ENCODE measurements around the gene GAK.

DNA sequence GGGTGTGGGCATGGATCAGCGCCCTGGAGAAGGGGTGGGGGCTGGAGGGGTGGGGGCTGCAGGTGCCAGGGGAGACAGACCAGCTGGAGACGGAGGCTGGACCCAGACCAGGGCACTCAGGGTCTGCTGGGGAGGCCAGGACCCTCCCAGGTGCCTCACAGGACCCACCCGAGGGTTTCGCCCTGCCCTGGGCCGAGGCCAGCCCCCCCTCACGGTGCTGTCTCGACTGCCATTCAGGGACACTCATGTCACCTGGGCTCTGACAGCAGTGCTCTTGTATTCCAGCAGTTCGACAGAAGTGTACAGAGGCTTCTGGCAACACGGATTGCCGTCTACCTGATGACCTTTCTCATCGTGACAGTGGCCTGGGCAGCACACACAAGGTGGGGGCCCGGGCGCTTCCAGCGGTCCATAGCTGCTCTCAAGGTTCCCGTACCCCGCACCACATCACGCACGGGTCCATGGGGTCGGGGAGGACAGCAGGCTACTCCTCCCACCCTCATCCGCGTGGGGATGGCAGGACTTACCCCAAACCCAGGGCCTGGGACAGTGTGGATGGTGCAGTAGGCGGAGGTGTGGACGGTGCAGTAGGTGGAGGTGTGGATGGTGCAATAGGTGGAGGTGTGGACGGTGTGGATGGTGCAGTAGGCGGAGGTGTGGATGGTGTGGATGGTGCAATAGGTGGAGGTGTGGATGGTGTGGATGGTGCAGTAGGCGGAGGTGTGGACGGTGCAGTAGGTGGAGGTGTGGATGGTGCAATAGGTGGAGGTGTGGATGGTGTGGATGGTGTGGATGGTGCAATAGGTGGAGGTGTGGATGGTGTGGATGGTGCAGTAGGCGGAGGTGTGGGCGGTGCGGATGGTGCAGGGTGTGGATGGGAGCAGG is 18.3 kb upstream of the GAK start:
- TF ChIP-seq, protein P1, sequence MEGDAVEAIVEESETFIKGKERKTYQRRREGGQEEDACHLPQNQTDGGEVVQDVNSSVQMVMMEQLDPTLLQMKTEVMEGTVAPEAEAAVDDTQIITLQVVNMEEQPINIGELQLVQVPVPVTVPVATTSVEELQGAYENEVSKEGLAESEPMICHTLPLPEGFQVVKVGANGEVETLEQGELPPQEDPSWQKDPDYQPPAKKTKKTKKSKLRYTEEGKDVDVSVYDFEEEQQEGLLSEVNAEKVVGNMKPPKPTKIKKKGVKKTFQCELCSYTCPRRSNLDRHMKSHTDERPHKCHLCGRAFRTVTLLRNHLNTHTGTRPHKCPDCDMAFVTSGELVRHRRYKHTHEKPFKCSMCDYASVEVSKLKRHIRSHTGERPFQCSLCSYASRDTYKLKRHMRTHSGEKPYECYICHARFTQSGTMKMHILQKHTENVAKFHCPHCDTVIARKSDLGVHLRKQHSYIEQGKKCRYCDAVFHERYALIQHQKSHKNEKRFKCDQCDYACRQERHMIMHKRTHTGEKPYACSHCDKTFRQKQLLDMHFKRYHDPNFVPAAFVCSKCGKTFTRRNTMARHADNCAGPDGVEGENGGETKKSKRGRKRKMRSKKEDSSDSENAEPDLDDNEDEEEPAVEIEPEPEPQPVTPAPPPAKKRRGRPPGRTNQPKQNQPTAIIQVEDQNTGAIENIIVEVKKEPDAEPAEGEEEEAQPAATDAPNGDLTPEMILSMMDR (IDR thresholded peaks at IDR 0.05; ENCODE audit: low read depth, low read length, missing input control): no peak
- TF ChIP-seq RAD21 (IDR thresholded peaks at IDR 0.05): no peak
